GM13976 (cell line): Measurements from ENCODE around the gene VSIG8.
A peak's percentile ranks its signal among the peaks of the same experiment; 100 is the strongest.
"Not testable (repeated sequence)": the region's sequence is repeated elsewhere in the genome, so short reads cannot be mapped to it uniquely, and the experiment has no call there.

Experiments used
- DNase-seq: peaks from one replicate; pipeline ENCODE4 v3.0.0; 2012; ENCODE audit warnings: low spot score
- CTCF ChIP-seq: IDR thresholded peaks from 2 replicates; pipeline ENCODE4 v1.5.1; 2012; ENCODE audit warnings: borderline replicate concordance, mild to moderate bottlenecking; ENCODE audit not compliant: insufficient read depth; ENCODE audit errors: extremely low read depth, missing control alignments, control extremely low read depth
- in situ Hi-C: fragments of 300-500 bp; cut with MboI; formaldehyde crosslinking; loops from one replicate; pipeline ENCODE4 v1.12.0; 2022; ENCODE audit warnings: low sequenced_read_pairs, mixed read lengths, inconsistent platforms; ENCODE audit not compliant: unreplicated experiment

Gene VSIG8

GRCh38 chr1:159900755-159901360 lies 38.4 kb upstream of the VSIG8 start:
- no peak for DNase-seq
- no peak for TF ChIP-seq CTCF

GRCh38 chr1:159900086-159900680 lies 37.7 kb upstream of the VSIG8 start, which contains the start of gene CFAP45:
Gene CFAP45 (minus strand): TSS chr1:159900165. CDS start chr1:159900098, 67 bp downstream.
- DNase-seq = peak; percentile 83
- no peak for TF ChIP-seq CTCF
- in situ Hi-C loops = no loop called here

More at GRCh38 chr1:159900755-159901360, 38.4 kb upstream of the VSIG8 start:
- in situ Hi-C loops = no loop called here

GRCh38 chr1:159899634-159900033 lies 37.2 kb upstream of the VSIG8 start:
- in situ Hi-C loops, DNase-seq: not testable (repeated sequence)

- TF ChIP-seq CTCF = no peak
- in situ Hi-C loops = no loop called here
- DNase-seq = no peak
Observed at GRCh38 chr1:159898527-159898926, 36.1 kb upstream of the VSIG8 start.

GRCh38 chr1:159897962-159898361 lies 35.5 kb upstream of the VSIG8 start:
- in situ Hi-C loops = no loop called here
- TF ChIP-seq CTCF = no peak
- DNase-seq = no peak

GRCh38 chr1:159896546-159896930 lies 34.1 kb upstream of the VSIG8 start:
- in situ Hi-C loops = no loop called here
- no peak for DNase-seq
- TF ChIP-seq CTCF = no peak

GRCh38 chr1:159895836-159896545 lies 33.5 kb upstream of the VSIG8 start:
- no peak for TF ChIP-seq CTCF
- DNase-seq = no peak
- in situ Hi-C loops = no loop called here
